ENCODE data around the gene SEL1L3. TPM values are rescaled to one million over a fixed set of nuclear protein-coding genes. Genes with fewer than 3 reads are reported as not detected.

SEL1L3 gene
- total RNA-seq, 2 donors from 2014 or later = 14.9 to 24.5 TPM

DNA sequence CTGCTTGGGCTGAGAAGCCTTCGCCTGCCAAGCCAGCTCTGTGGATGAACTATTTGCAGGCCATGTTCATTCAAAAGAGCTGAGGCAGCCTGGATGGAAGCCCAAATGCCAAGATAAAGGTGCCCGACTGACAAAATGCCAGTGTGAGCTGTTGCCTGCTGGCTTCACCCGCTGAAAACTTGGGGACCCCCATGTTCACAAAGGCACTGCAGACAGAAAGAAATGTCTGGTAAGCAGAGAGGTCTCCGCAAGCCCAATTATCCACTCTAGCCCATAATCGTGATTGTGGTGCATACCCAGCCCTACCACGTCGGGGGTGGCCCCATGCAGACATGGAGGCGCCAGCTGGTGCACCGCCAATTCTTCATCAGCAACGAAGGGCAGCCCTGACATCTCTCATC is 38.2 kb upstream of the SEL1L3 start:
- 92 to 93% methylated on average over 8 to 10 of the region's 10 CpGs for WGBS, 2 experiments (ENCODE audit: insufficient coverage in 1 of 2, insufficient read length in 1 of 2)

DNA sequence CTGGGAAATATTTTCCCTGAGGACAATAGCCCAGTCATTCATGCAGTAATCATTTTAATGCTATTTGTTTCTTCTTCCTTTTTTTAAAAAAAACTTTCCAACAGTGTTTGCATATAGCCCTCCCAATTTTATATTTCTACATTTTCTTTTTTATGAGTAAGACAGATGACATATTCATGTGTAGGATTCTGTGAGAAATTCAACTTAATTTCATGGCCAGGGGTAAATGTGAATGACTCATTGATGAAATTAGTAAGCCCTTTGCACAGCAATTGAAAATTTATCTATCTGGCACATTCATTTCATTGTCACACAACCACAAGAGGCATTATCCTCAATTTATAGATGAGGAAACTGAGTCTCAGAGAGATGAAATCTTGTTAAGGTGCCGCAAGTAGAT is 37.5 kb upstream of the SEL1L3 start:
- Histone ChIP-seq H3K9me3 (ENCODE audit: control insufficient read depth, low read length) (no peaks in the 10 kb centered on the region), H3K4me3 (ENCODE audit: low read length) (no peak overlapping the region), H3K27ac (ENCODE audit: low read depth, low read length) (no peak overlapping the region), H3K4me1 (ENCODE audit: control insufficient read depth, insufficient read depth, low read length) (no peaks in the 10 kb centered on the region), H3K27me3 (ENCODE audit: control insufficient read depth, insufficient read depth, low read length, poor library complexity, severe bottlenecking) (no peaks in the 10 kb centered on the region), H3K36me3 (ENCODE audit: control insufficient read depth, insufficient read depth, low read length) (no peaks in the 10 kb centered on the region), H3K9ac (ENCODE audit: extremely low read depth, low read length, poor library complexity, severe bottlenecking) (no peak overlapping the region)
- WGBS, 2 experiments (ENCODE audit: insufficient coverage in 1 of 2, insufficient read length in 1 of 2) = 100% methylated on average over 1 of the region's 1 CpG
- Mint-ChIP-seq H3K27me3 (ENCODE audit: insufficient read depth) (no peaks in the 10 kb centered on the region), H3K4me1 (no peaks in the 10 kb centered on the region), H3K27ac (no peak overlapping the region), H3K4me3 (no peak overlapping the region), H3K9me3 (no peaks in the 10 kb centered on the region), H3K36me3 (ENCODE audit: low read depth) (no peaks in the 10 kb centered on the region)
- TF ChIP-seq, protein P1, sequence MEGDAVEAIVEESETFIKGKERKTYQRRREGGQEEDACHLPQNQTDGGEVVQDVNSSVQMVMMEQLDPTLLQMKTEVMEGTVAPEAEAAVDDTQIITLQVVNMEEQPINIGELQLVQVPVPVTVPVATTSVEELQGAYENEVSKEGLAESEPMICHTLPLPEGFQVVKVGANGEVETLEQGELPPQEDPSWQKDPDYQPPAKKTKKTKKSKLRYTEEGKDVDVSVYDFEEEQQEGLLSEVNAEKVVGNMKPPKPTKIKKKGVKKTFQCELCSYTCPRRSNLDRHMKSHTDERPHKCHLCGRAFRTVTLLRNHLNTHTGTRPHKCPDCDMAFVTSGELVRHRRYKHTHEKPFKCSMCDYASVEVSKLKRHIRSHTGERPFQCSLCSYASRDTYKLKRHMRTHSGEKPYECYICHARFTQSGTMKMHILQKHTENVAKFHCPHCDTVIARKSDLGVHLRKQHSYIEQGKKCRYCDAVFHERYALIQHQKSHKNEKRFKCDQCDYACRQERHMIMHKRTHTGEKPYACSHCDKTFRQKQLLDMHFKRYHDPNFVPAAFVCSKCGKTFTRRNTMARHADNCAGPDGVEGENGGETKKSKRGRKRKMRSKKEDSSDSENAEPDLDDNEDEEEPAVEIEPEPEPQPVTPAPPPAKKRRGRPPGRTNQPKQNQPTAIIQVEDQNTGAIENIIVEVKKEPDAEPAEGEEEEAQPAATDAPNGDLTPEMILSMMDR (conservative IDR thresholded peaks at IDR 0.05) = no peak
- no peak for DNase-seq

More for the DNA sequence above, 38.2 kb upstream of the SEL1L3 start:
- TF ChIP-seq, protein P1 (conservative IDR thresholded peaks at IDR 0.05) = no peak
- no peaks in the 10 kb centered on the region for H3K27me3 Mint-ChIP-seq (ENCODE audit: insufficient read depth)
- Histone ChIP-seq H3K4me3 (ENCODE audit: low read length) (no peak overlapping the region), H3K9me3 (ENCODE audit: control insufficient read depth, low read length) (no peaks in the 10 kb centered on the region), H3K27me3 (ENCODE audit: control insufficient read depth, insufficient read depth, low read length, poor library complexity, severe bottlenecking) (no peaks in the 10 kb centered on the region), H3K27ac (ENCODE audit: low read depth, low read length) (no peak overlapping the region), H3K36me3 (ENCODE audit: control insufficient read depth, insufficient read depth, low read length) (no peaks in the 10 kb centered on the region), H3K9ac (ENCODE audit: extremely low read depth, low read length, poor library complexity, severe bottlenecking) (no peak overlapping the region), H3K4me1 (ENCODE audit: control insufficient read depth, insufficient read depth, low read length) (no peaks in the 10 kb centered on the region)
- no peak for DNase-seq
- H3K9me3 Mint-ChIP-seq = no peaks in the 10 kb centered on the region
- H3K4me3 Mint-ChIP-seq = no peak overlapping the region
- no peak overlapping the region for H3K27ac Mint-ChIP-seq
- H3K36me3 Mint-ChIP-seq (ENCODE audit: low read depth) = no peaks in the 10 kb centered on the region
- H3K4me1 Mint-ChIP-seq = no peaks in the 10 kb centered on the region

DNA sequence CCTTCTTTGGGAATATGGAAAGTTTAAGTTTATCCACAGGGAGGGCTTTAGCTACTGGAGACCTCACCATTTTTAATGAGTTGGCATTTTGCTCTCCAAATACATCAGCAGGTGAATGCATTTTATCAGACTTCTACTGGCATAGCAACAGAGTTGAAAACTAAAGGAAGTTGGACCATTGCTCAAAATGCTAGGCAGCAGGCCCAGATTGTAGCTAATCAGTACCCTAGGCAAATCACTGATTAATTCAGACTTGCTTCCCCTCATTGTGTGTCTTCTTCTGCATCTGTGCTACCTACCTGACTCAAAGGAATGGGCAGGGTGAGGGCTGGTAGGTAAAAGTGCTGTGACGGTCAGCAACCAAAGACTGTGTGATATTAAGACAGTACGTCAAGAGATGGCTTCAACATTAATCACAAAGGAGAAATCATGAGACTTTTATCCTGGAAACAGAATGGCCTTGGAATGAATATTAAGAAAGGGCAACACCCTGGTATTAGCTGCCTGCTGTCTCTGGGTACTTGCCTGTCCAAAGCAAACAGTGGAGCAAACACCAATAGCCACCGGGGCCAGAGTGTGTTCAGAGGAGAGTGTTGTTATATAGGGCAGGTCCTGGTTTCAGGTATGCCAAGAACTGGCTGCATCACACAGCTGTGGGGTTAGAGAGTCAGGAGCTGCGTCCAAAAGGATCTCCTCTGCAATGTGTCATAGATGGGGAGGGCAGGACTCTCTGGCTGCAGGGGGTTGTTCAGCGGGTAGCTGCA is 34.2 kb upstream of the SEL1L3 start:
- Mint-ChIP-seq H3K36me3 (ENCODE audit: low read depth) (no peaks in the 10 kb centered on the region), H3K4me3 (no peak overlapping the region), H3K9me3 (no peaks in the 10 kb centered on the region), H3K4me1 (peaks cover 5% of the 10 kb centered on the region), H3K27me3 (ENCODE audit: insufficient read depth) (no peaks in the 10 kb centered on the region), H3K27ac (no peak overlapping the region)
- no peaks in the 10 kb centered on the region for H3K4me1 ChIP-seq (ENCODE audit: control insufficient read depth, insufficient read depth, low read length)
- TF ChIP-seq, protein P1 (conservative IDR thresholded peaks at IDR 0.05) = no peak
- no peaks in the 10 kb centered on the region for H3K36me3 ChIP-seq (ENCODE audit: control insufficient read depth, insufficient read depth, low read length)
- no peaks in the 10 kb centered on the region for H3K9me3 ChIP-seq (ENCODE audit: control insufficient read depth, low read length)
- no peak overlapping the region for H3K9ac ChIP-seq (ENCODE audit: extremely low read depth, low read length, poor library complexity, severe bottlenecking)
- H3K4me3 ChIP-seq (ENCODE audit: low read length) = no peak overlapping the region
- H3K27ac ChIP-seq (ENCODE audit: low read depth, low read length) = no peak overlapping the region
- 90 to 92% methylated on average over 5 of the region's 5 CpGs for WGBS, 2 experiments (ENCODE audit: insufficient coverage in 1 of 2, insufficient read length in 1 of 2)
- no peak for DNase-seq
- no peaks in the 10 kb centered on the region for H3K27me3 ChIP-seq (ENCODE audit: control insufficient read depth, insufficient read depth, low read length, poor library complexity, severe bottlenecking)

All from endodermal cell (in vitro differentiated cells).